Panc1 (cell line): ENCODE results near the gene PRRC1. TPM values are rescaled to one million over a fixed set of nuclear protein-coding genes. Genes with fewer than 3 reads are reported as not detected.

Experiments
- ATAC-seq: fragments of 200-7000 bp; cut with Tn5 transposase; 2 replicates; pipeline ENCODE4 v1.9.1; 2020; ENCODE audit warnings: mild to moderate bottlenecking, moderate library complexity
- BruUV-seq: library from RNA; stranded (reverse); fragments of 400-500 nt; replicated peaks from 2 replicates; lab custom pipeline; 2021; lab: Mats Ljungman, UMichigan
- CTCF ChIA-PET: fragments of 300-600 bp; sonication (Branson Sonifier 250); formaldehyde crosslinking; loops from one replicate; lab custom pipeline; 2022; ENCODE audit warnings: antibody characterized with exemption; lab: Charles Lee
- POLR2A ChIA-PET: fragments of 300-600 bp; sonication (Branson Sonifier 250); formaldehyde crosslinking; loops from one replicate; lab custom pipeline; 2022; ENCODE audit warnings: antibody characterized with exemption; lab: Charles Lee
- DNase-seq: peaks from one replicate; pipeline ENCODE4 v3.0.0-alpha.2; 2010; ENCODE audit warnings: low read depth, low spot score
- H3K27ac ChIP-seq: 2 replicates; pipeline ENCODE4 v1.5.1; 2011; ENCODE audit warnings: mild to moderate bottlenecking, low read length, inconsistent platforms
- H3K27me3 ChIP-seq: fragments of 200-500 bp; sonication (Bioruptor generic); 2 replicates; pipeline ENCODE4 v1.6.0; 2014; ENCODE audit warnings: low read length, inconsistent platforms; ENCODE audit not compliant: control insufficient read depth, insufficient read depth
- H3K36me3 ChIP-seq: fragments of 200-500 bp; sonication (Bioruptor generic); 2 replicates; pipeline ENCODE4 v1.5.1; 2014; ENCODE audit warnings: inconsistent platforms, mild to moderate bottlenecking, low read length, moderate library complexity; ENCODE audit not compliant: control insufficient read depth, insufficient read depth
- H3K4me1 ChIP-seq: 2 replicates; pipeline ENCODE4 v1.5.1; 2011; ENCODE audit warnings: inconsistent platforms, mild to moderate bottlenecking, low read length, moderate library complexity; ENCODE audit not compliant: control insufficient read depth, insufficient read depth
- H3K4me3 ChIP-seq, 2 experiments: 2 replicates each; pipeline ENCODE4 v1.5.1; 2011 to 2012; ENCODE audit warnings: low read depth in 2 of 2, low read length in 2 of 2, mild to moderate bottlenecking in 2 of 2, inconsistent platforms in 1 of 2, moderate library complexity in 1 of 2
- H3K9me3 ChIP-seq: fragments of 200-500 bp; sonication (Bioruptor generic); 2 replicates; pipeline ENCODE4 v1.5.1; 2014; ENCODE audit warnings: low read depth, mild to moderate bottlenecking, inconsistent platforms, low read length, moderate library complexity; ENCODE audit not compliant: control insufficient read depth, insufficient read depth
- POLR2AphosphoS5 ChIP-seq: IDR thresholded peaks from 2 replicates; pipeline ENCODE4 v1.6.1; 2012; ENCODE audit warnings: mild to moderate bottlenecking, low read depth, low read length, moderate library complexity
- SIN3A ChIP-seq: IDR thresholded peaks from 2 replicates; pipeline ENCODE4 v1.6.1; 2012; ENCODE audit warnings: low read depth, mild to moderate bottlenecking, low read length, moderate library complexity, borderline replicate concordance; ENCODE audit not compliant: insufficient read depth
- TCF7L2 ChIP-seq: IDR thresholded peaks from 2 replicates; pipeline ENCODE4 v1.6.1; 2011; ENCODE audit warnings: mild to moderate bottlenecking, low read depth, low read length, inconsistent platforms
- in situ Hi-C: cut with HindIII; loops from 2 replicates; pipeline ENCODE4 v1.10.0; 2016; ENCODE audit warnings: low sequenced_read_pairs, low pct_unique_long_range_greater_than_20kb
- intact Hi-C: fragments of 100-400 bp; cut with micrococcal nuclease; formaldehyde crosslinking; loops from one replicate; pipeline ENCODE4 v1.10.0; 2022; ENCODE audit not compliant: unreplicated experiment
- total RNA-seq: library from RNA; stranded (reverse); gene quantifications from one replicate; pipeline ENCODE4 v1.2.1, GENCODE V29; 2021; ENCODE audit not compliant: unreplicated experiment
- TF ChIP-seq, protein P1 (sequence below), 2 experiments: IDR thresholded peaks; 2 replicates each; pipeline ENCODE4 v1.6.1; 2011 to 2012; ENCODE audit warnings: low read depth in 2 of 2, control low read depth in 1 of 2, low read length in 1 of 2, mild to moderate bottlenecking in 1 of 2, moderate library complexity in 1 of 2; ENCODE audit not compliant: insufficient read depth in 1 of 2
- TF ChIP-seq, protein P2 (sequence below): fragments of 450-650 bp; IDR thresholded peaks from 2 replicates; pipeline ENCODE4 v1.5.1; 2017; ENCODE audit warnings: mild to moderate bottlenecking

Gene PRRC1
- total RNA-seq, 1 experiment from 2014 or later, result 48.7 TPM

DNA sequence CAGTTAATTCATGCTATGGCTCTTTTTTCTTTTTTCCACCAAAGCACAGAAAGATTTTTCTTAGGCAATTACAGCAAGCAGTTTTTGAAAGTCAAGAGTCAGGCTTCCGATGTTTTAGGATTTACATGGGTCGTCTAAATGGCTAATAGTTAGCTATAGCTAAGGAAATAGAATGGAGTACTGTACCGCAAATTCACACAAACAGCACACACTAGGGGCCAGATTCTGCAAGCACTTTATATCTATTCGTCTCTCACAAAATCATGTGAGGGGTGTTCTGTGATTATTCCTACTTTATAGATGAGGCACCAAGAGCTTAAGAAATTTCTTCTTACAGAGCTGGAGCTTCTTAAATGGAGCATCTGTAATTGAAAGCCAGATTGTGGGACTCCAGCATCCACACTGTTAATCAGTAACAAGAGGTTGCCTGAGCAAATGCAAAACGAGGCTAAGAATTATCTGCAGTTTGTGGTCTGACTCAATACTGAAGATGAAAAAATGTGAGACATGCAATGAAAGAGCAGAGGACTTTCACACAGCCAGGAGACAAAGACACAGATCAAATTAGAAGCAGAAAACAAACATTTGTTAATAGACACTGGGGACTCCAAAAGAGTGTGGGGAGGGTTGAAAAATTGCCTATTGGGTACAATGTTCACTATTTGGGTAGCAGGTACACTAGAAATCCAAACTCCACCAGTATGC, 68.8 kb downstream of the PRRC1 start:
- Histone ChIP-seq H3K4me3 (no peak overlapping the region), H3K27ac (no peak overlapping the region), H3K36me3 (no peaks in the 10 kb centered on the region), H3K9me3 (no peaks in the 10 kb centered on the region), H3K27me3 (peaks cover 2% of the 10 kb centered on the region; the same call in 1 of the 2 replicates), H3K4me1 (no peaks in the 10 kb centered on the region)
- in situ Hi-C loops, result no loop called here
- BruUV-seq, result no TSS peak
- no peak for ATAC-seq
- TF ChIP-seq, protein P1, sequence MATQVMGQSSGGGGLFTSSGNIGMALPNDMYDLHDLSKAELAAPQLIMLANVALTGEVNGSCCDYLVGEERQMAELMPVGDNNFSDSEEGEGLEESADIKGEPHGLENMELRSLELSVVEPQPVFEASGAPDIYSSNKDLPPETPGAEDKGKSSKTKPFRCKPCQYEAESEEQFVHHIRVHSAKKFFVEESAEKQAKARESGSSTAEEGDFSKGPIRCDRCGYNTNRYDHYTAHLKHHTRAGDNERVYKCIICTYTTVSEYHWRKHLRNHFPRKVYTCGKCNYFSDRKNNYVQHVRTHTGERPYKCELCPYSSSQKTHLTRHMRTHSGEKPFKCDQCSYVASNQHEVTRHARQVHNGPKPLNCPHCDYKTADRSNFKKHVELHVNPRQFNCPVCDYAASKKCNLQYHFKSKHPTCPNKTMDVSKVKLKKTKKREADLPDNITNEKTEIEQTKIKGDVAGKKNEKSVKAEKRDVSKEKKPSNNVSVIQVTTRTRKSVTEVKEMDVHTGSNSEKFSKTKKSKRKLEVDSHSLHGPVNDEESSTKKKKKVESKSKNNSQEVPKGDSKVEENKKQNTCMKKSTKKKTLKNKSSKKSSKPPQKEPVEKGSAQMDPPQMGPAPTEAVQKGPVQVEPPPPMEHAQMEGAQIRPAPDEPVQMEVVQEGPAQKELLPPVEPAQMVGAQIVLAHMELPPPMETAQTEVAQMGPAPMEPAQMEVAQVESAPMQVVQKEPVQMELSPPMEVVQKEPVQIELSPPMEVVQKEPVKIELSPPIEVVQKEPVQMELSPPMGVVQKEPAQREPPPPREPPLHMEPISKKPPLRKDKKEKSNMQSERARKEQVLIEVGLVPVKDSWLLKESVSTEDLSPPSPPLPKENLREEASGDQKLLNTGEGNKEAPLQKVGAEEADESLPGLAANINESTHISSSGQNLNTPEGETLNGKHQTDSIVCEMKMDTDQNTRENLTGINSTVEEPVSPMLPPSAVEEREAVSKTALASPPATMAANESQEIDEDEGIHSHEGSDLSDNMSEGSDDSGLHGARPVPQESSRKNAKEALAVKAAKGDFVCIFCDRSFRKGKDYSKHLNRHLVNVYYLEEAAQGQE (IDR thresholded peaks at IDR 0.05; ENCODE audit: insufficient read depth in 1 of 2, low read depth in 2 of 2, low read length in 1 of 2), result no peak
- TF ChIP-seq TCF7L2 (no peak), SIN3A (no peak), POLR2AphosphoS5 (no peak)
- TF ChIP-seq, protein P2, sequence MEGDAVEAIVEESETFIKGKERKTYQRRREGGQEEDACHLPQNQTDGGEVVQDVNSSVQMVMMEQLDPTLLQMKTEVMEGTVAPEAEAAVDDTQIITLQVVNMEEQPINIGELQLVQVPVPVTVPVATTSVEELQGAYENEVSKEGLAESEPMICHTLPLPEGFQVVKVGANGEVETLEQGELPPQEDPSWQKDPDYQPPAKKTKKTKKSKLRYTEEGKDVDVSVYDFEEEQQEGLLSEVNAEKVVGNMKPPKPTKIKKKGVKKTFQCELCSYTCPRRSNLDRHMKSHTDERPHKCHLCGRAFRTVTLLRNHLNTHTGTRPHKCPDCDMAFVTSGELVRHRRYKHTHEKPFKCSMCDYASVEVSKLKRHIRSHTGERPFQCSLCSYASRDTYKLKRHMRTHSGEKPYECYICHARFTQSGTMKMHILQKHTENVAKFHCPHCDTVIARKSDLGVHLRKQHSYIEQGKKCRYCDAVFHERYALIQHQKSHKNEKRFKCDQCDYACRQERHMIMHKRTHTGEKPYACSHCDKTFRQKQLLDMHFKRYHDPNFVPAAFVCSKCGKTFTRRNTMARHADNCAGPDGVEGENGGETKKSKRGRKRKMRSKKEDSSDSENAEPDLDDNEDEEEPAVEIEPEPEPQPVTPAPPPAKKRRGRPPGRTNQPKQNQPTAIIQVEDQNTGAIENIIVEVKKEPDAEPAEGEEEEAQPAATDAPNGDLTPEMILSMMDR, result no peak
- DNase-seq, result no peak
- intact Hi-C loops, result no loop called here
- ChIA-PET CTCF (no interaction called here), POLR2A (no interaction called here)

DNA sequence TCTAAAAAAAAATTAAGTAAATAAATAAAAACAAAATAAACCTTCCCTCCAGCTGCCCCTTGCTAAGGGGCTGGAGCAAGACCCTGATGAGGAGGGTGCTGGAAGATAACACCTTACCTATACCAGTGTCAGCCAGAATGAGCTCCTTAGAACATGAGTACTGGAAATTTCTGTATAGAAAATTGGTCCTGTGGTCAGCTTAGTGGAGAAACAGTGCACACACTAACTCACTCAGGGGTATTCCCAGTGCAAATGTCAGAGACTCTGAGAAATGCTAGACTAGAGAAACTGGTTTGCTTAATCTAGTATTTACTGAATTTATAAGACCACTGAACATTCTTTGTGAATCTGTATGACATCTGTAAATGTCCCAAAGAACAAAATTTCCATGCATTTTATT, 69.4 kb downstream of the PRRC1 start:
- ATAC-seq (no peak), DNase-seq (no peak)
- intact Hi-C loops (no loop called here), in situ Hi-C loops (no loop called here)
- no peaks in the 10 kb centered on the region for H3K9me3 ChIP-seq
- CTCF ChIA-PET, result no interaction called here
- POLR2A ChIA-PET, result no interaction called here
- TF ChIP-seq POLR2AphosphoS5 (no peak), TCF7L2 (no peak), SIN3A (no peak)
- TF ChIP-seq, protein P2, result no peak
- TF ChIP-seq, protein P1 (IDR thresholded peaks at IDR 0.05; ENCODE audit: insufficient read depth in 1 of 2, low read depth in 2 of 2, low read length in 1 of 2), result no peak
- no peak overlapping the region for H3K4me3 ChIP-seq
- no peaks in the 10 kb centered on the region for H3K4me1 ChIP-seq
- BruUV-seq, result no TSS peak
- H3K27ac ChIP-seq, result no peak overlapping the region
- H3K27me3 ChIP-seq, result peaks cover 2% of the 10 kb centered on the region; the same call in 1 of the 2 replicates
- no peaks in the 10 kb centered on the region for H3K36me3 ChIP-seq
